LNCAP (cell line): Measurements from ENCODE around the gene NDUFB2.

Experiments
- TF ChIP-seq, protein P1 (sequence below): fragments of 450-650 bp; IDR thresholded peaks from 2 replicates; pipeline ENCODE4 v1.5.1; 2017; ENCODE audit warnings: mild to moderate bottlenecking

NDUFB2 gene

DNA sequence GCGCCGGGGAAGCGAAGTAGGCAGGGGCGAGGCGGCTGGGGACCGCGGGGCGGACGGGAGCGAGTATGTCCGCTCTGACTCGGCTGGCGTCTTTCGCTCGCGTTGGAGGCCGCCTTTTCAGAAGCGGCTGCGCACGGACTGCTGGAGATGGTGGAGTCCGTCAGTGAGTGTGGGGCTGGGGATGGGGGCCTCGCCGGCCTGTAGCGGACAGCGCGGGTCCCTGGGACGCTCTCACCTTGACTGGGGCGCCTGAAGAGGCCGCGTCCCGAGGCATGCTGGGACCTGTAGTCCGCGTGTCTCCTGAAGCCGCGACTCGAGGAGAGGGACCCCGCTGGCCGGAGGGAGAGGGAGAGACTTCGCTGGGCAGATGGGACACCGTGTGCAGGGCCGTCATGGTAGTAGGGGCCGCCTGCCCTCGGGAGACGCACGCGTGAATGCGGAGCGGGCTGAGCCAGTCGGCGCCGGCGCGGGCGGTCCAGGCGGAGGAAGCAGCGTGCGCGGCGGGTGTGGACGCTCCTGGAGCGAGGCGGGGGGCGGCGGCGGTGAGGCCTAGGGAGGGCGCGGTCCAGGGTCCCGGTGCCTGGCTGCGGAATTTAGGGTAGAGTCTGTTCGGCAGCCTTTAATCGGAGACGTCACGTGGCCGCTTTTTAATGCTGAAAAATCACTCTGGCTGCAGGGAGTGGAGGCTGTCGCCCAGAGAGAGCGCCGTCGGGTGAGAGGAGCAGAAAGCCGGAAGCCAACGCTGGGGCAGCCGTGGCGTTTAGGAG lies at the start of gene NDUFB2:
Gene NDUFB2 (plus strand): TSS at position 29 of the 767 bp plus-strand sequence. CDS start 37 bp downstream, at position 66.
- TF ChIP-seq, protein P1, sequence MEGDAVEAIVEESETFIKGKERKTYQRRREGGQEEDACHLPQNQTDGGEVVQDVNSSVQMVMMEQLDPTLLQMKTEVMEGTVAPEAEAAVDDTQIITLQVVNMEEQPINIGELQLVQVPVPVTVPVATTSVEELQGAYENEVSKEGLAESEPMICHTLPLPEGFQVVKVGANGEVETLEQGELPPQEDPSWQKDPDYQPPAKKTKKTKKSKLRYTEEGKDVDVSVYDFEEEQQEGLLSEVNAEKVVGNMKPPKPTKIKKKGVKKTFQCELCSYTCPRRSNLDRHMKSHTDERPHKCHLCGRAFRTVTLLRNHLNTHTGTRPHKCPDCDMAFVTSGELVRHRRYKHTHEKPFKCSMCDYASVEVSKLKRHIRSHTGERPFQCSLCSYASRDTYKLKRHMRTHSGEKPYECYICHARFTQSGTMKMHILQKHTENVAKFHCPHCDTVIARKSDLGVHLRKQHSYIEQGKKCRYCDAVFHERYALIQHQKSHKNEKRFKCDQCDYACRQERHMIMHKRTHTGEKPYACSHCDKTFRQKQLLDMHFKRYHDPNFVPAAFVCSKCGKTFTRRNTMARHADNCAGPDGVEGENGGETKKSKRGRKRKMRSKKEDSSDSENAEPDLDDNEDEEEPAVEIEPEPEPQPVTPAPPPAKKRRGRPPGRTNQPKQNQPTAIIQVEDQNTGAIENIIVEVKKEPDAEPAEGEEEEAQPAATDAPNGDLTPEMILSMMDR: no peak

DNA sequence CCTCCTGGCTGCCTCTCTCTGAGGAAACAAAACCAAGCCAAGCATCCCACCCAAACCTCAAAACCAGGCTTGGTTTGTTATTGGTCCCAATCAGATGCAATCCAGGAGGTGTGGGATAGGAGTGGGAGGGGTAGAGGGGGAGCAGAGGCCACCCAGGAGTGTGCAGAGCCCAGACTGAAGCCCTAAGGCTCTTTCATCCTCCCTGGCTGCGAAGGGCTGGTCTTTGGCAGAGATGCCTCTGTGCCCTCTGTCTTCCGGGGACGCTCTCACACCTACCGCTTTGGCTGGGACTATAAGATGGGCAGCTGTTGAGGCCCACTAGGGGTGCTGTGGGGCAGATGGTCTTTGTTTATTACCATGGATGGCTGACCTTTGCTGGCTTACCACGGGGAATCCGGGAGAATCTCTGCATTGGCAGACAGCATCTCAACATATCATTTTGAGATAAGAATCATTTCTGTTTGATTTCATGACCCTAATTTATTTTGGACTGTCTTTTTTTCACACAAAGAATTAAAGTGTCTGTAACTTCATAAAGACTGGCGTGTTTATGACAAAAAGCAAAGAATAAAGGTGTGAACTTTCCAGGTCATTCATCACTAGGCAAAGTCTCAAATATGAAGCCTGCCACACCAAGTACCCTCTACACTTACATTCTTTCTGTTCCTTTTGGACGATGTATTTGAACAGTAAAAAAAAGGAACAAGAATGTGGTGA lies 49.4 kb upstream of the NDUFB2 start:
- TF ChIP-seq, protein P1: peak; percentile 14; the same call in 1 of the 2 replicates

DNA sequence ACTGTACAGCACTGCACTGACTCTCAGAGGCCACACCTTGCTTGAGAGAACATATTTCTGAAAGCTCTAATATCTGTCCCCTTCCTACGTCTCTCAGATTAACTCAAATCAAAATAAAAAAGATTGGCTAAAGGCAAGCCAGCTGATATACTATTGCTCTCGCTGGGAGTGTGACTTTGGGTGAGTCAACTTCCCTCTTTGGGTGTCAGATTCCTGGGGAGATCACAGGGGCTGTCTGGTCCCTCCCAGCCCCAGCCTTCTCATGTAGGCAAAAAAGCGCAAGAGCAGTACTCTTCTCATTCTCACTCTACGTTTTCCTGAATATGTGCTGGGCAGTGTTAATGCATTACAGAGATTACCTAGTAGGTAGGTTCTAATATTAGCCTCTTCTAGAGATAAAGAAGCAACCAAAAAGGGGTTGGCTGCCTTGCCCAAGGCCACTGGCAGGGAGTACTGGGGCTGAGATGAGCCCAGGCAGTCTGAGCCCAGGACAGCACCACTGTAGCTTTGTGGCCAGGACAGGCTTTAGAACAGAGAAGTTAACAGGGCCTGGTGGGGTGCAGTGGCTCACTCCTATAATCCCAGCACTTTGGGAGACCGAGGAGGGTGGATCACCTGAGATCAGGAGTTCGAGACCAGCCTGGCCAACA lies 46.8 kb upstream of the NDUFB2 start:
- TF ChIP-seq, protein P1: no peak

DNA sequence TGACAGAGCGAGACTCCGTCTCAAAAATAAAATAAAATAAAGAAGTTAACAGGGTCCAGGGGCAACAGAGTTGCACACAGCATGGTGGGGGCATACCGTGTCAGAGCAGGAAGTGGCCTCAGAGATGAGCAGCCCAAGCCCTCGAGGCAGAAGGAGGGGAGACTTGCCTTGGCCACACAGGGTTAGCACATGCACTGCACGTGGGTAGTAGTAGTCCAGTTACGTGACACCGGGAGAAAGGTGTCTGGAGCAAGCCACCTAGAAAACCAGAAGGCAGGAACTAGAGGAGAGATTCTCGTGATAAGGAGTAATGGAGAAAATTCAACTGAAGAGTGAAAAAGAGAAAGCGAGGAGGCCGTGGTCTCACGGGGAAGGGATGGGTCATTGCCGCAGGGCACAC lies 46.1 kb upstream of the NDUFB2 start:
- TF ChIP-seq, protein P1: no peak

DNA sequence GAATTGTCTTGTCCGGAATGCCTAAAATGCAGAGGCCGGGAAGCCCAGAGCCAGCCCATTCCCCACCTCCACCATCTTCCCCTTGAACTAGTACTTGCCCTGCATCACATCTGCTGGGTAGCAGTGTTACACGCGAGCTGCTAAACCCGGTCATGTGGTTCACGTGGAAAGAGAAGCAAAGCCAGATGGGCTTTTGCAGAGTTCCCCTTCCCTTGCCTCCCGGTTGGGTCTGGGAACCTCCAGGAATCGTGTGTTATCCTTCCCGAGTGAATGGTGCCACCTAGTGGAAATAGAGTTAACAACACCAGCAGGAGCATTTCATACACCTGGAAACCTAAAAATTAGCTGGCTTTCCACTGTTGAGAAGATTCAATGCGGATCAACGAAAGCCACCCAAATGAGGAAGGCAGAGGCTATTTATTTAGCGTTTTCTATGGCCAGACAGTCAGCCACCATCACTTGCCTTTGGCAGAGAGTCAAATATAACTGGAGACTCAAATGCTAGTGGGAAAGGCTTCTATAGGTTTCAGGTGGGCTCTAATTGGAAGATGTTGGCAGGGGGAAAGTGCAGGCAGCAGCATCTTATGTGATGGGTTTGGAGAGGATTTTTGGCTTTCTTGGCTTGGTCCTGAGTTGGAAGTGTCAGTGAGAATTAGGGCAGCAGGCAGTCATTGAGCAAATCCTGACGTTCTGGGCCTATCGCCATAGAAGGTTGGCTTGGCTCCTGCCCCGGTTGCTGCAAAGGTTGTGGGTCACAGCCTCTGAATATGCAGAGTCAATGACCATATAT lies 43.0 kb upstream of the NDUFB2 start:
- TF ChIP-seq, protein P1: peak; percentile 86

DNA sequence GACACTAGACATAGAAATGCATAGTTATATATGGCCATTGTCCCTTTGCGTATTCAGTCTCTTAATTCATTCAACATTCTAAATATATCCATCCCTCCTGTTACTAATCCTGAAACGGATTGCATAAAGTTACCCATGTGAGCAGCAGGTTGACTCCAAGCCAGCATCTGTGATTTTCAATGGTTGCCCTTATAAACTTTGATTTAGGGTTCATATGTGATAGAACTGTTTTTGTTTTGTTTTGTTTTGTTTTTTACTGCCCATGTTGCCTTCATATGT lies 42.5 kb upstream of the NDUFB2 start:
- TF ChIP-seq, protein P1: no peak

DNA sequence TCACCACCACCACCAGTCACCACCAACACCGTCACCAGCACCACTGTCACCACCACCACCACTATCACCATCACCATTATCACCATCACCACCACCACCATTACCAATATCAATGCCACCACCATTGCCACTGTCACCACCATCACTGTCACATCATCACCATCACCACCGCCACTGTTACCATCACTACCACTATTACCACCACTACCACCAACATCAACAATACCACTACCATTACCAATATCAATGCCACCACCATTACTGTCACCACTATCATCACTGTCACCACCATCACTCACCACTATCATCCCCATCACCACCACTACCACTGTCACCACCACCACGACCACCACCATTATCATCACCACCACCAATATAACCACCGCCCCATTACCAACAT lies 41.8 kb upstream of the NDUFB2 start:
- TF ChIP-seq, protein P1: no peak
